Smooth muscle cell (in vitro differentiated cells): ENCODE results near the gene CEP250. TPM values are rescaled to one million over a fixed set of nuclear protein-coding genes. Genes with fewer than 3 reads are reported as not detected.

ENCODE experiments used
- DNase-seq: peaks from one replicate; lab custom pipeline; 2025; ENCODE audit not compliant: unreplicated experiment; lab: John Stamatoyannopoulos, UW
- H2AFZ ChIP-seq: fragments of 200-600 bp; sonication (generic); 2 replicates; pipeline ENCODE4 v1.6.0; 2016; ENCODE audit warnings: antibody characterized with exemption, low read depth, mild to moderate bottlenecking
- H3F3A ChIP-seq: fragments of 200-600 bp; sonication (generic); 2 replicates; pipeline ENCODE4 v1.6.0; 2017; ENCODE audit warnings: antibody characterized with exemption, low read depth
- H3K27ac ChIP-seq: fragments of 200-600 bp; sonication (generic); 2 replicates; pipeline ENCODE4 v1.5.1; 2016; ENCODE audit warnings: low read depth, mild to moderate bottlenecking
- H3K27me3 ChIP-seq: fragments of 200-600 bp; sonication (generic); 2 replicates; pipeline ENCODE4 v1.6.1; 2016; ENCODE audit warnings: low read depth, mild to moderate bottlenecking
- H3K36me3 ChIP-seq: fragments of 200-600 bp; sonication (generic); 2 replicates; pipeline ENCODE4 v1.5.1; 2016; ENCODE audit warnings: low read depth
- H3K4me1 ChIP-seq: fragments of 200-600 bp; sonication (generic); 2 replicates; pipeline ENCODE4 v1.5.1; 2016; ENCODE audit warnings: low read depth
- H3K4me2 ChIP-seq: fragments of 200-600 bp; sonication (generic); 2 replicates; pipeline ENCODE4 v1.6.0; 2016; ENCODE audit warnings: mild to moderate bottlenecking
- H3K4me3 ChIP-seq: fragments of 200-600 bp; sonication (generic); 2 replicates; pipeline ENCODE4 v1.5.1; 2016; ENCODE audit warnings: mild to moderate bottlenecking
- H3K79me2 ChIP-seq: fragments of 200-600 bp; sonication (generic); 2 replicates; pipeline ENCODE4 v1.6.0; 2016; ENCODE audit warnings: low read depth, mild to moderate bottlenecking
- H3K9ac ChIP-seq: fragments of 200-600 bp; sonication (generic); 2 replicates; pipeline ENCODE4 v1.6.0; 2016; ENCODE audit warnings: low read depth
- H3K9me3 ChIP-seq: fragments of 200-600 bp; sonication (generic); replicated peaks from 2 replicates; pipeline ENCODE4 v1.5.1; 2016; ENCODE audit warnings: low read depth
- H4K20me1 ChIP-seq: fragments of 200-600 bp; sonication (generic); 2 replicates; pipeline ENCODE4 v1.6.0; 2016; ENCODE audit warnings: low read depth
- WGBS: methylation state at CpG from one replicate; pipeline ENCODE4 v1.1.7; 2016; ENCODE audit warnings: low lambda C conversion rate; 5-methylcytosine and 5-hydroxymethylcytosine counted together
- polyA plus RNA-seq: library from polyadenylated mRNA; unstranded; fragments of >200 nt; fragmentation: Nextera tagmentation; extraction: Ambion mirVana; gene quantifications from 2 replicates; pipeline ENCODE4 v1.2.1, GENCODE V29; 2016
- total RNA-seq: library from RNA; depleted of rRNA; stranded (reverse); fragments of >200 nt; gene quantifications from 2 replicates; pipeline ENCODE4 v1.2.3, GENCODE V29; 2014
- TF ChIP-seq, protein P1 (sequence below): fragments of 200-600 bp; sonication (generic); IDR thresholded peaks from 2 replicates; pipeline ENCODE4 v1.5.1; 2017; ENCODE audit warnings: borderline replicate concordance, mild to moderate bottlenecking, antibody characterized with exemption; ENCODE audit not compliant: insufficient read depth, poor library complexity, severe bottlenecking

The CEP250 gene
- total and polyA plus RNA-seq, 2 experiments from 2014 or later = 16.0 to 22.1 TPM

DNA sequence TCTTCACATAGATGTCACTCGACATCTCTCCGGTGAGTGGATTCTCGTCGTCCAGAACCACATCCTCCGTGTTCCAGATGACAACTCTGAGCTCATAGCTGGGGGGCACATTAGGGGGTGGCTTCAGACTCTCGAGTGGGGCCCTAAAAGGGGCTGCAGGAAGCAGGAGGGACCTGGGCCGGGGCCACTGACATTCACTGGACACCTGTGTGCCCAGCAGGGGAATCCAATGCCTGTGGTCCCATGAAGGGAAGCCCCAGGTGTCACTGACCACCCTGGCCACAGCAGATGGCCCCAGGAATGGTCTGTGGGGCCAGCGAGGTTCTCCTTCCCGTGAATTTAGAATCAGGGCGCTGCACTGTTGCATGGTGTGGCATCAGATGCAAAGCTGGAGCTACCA is 105.1 kb downstream of the CEP250 start:
- Histone ChIP-seq H3K27me3 (no peaks in the 10 kb centered on the region), H3K9me3 (no peaks in the 10 kb centered on the region), H3K36me3 (no peaks in the 10 kb centered on the region), H3K79me2 (no peaks in the 10 kb centered on the region), H3K4me2 (no peak overlapping the region), H3F3A (no peaks in the 10 kb centered on the region), H3K27ac (no peak overlapping the region), H4K20me1 (no peaks in the 10 kb centered on the region), H3K4me1 (no peaks in the 10 kb centered on the region), H3K9ac (no peak overlapping the region), H2AFZ (no peak overlapping the region), H3K4me3 (no peak overlapping the region)
- TF ChIP-seq, protein P1, sequence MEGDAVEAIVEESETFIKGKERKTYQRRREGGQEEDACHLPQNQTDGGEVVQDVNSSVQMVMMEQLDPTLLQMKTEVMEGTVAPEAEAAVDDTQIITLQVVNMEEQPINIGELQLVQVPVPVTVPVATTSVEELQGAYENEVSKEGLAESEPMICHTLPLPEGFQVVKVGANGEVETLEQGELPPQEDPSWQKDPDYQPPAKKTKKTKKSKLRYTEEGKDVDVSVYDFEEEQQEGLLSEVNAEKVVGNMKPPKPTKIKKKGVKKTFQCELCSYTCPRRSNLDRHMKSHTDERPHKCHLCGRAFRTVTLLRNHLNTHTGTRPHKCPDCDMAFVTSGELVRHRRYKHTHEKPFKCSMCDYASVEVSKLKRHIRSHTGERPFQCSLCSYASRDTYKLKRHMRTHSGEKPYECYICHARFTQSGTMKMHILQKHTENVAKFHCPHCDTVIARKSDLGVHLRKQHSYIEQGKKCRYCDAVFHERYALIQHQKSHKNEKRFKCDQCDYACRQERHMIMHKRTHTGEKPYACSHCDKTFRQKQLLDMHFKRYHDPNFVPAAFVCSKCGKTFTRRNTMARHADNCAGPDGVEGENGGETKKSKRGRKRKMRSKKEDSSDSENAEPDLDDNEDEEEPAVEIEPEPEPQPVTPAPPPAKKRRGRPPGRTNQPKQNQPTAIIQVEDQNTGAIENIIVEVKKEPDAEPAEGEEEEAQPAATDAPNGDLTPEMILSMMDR = no peak
- 82% methylated on average over 10 of the region's 10 CpGs for WGBS
- DNase-seq = no peak

DNA sequence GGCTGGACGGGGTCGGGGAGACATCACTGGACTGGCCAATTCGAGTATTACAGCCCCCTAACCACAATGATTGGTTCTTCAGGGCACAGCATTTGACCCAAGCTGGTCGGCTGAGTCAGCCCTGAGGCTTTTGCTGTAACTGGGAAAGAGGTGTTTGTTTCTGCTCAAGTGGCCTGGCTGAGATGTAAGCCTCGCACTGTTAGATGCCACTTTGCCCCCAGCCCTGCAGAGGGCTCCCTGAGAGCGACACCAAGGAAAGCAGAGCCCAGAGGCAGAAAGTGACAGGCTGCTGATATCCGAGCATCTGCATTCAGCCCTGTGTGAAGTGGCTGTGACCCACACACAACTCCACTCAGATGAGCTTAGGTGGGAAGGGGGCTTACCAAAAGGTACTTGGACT is 105.9 kb downstream of the CEP250 start:
- WGBS = 16% methylated on average over 7 of the region's 7 CpGs
- TF ChIP-seq, protein P1 = peak; percentile 16
- no peaks in the 10 kb centered on the region for H4K20me1 ChIP-seq

DNA sequence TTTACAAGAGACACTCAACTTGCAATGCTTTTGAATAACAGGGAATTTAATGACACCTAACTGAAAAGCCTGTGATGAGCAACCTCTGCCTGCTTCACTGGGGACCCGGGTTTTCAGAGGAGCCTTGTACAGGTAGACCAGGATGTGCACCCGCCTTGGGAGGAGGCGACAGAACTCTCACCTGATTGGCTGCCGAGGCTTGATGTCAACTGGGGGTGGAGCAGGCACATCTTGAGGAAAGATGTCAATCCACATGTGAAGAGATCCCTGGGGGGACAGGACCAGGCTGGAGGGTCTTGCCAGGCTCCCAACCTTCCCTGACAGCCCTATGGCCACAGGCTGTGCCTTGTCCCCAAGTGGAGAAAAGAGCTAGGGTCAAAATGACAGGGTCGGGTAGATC is 106.3 kb downstream of the CEP250 start:
- Histone ChIP-seq H3F3A (no peaks in the 10 kb centered on the region), H3K4me1 (no peaks in the 10 kb centered on the region), H3K4me3 (no peak overlapping the region), H3K9me3 (no peaks in the 10 kb centered on the region), H3K36me3 (no peaks in the 10 kb centered on the region), H3K79me2 (no peaks in the 10 kb centered on the region), H2AFZ (no peak overlapping the region), H3K27me3 (no peaks in the 10 kb centered on the region), H3K27ac (no peak overlapping the region), H3K4me2 (no peak overlapping the region), H4K20me1 (no peaks in the 10 kb centered on the region), H3K9ac (no peak overlapping the region)
- TF ChIP-seq, protein P1 = no peak
- no peak for DNase-seq
- WGBS = 81% methylated on average over 5 of the region's 5 CpGs

More for the DNA sequence above, 105.9 kb downstream of the CEP250 start:
- Histone ChIP-seq H3F3A (no peaks in the 10 kb centered on the region), H3K27me3 (no peaks in the 10 kb centered on the region), H3K4me1 (no peaks in the 10 kb centered on the region), H3K4me2 (no peak overlapping the region), H3K9ac (no peak overlapping the region), H3K36me3 (no peaks in the 10 kb centered on the region), H2AFZ (no peak overlapping the region), H3K79me2 (no peaks in the 10 kb centered on the region), H3K27ac (no peak overlapping the region), H3K9me3 (no peaks in the 10 kb centered on the region), H3K4me3 (no peak overlapping the region)
- no peak for DNase-seq

DNA sequence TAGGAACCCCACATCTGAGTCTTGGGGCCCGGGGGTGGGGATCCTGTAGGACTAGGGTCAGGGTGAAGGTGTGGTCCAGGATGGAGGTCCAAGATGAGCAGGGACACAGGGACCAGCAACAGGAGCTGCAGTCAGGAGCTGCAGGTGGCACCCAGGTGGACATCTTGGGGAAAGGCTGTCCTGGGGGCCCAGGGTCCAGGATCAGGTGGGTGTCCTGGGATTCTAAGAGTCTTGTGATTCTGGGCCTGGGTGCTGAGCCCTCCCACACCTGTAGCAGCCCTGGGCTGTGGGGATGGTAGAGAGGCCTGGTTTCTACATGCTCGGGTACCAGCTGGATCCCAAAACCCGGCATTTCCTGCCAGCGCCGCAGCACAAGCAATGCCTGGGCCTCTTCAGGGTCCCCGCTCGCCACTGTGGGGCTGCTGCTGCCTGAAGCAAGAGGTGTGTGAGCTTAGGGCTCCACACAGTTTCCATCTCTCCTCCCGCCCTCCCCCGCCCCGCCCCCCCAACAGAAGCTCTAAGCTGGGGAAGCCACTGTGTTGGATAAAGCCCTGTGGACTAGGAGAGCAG is 107.2 kb downstream of the CEP250 start:
- H3K79me2 ChIP-seq = no peaks in the 10 kb centered on the region
- no peaks in the 10 kb centered on the region for H4K20me1 ChIP-seq
- no peaks in the 10 kb centered on the region for H3K9me3 ChIP-seq
- H3K4me2 ChIP-seq = no peak overlapping the region
- H3K27ac ChIP-seq = no peak overlapping the region
- no peak for DNase-seq
- WGBS = 82% methylated on average over 7 of the region's 10 CpGs
- no peaks in the 10 kb centered on the region for H3F3A ChIP-seq
- no peak overlapping the region for H3K4me3 ChIP-seq
- no peaks in the 10 kb centered on the region for H3K4me1 ChIP-seq
- H3K9ac ChIP-seq = no peak overlapping the region
- TF ChIP-seq, protein P1 = no peak
- no peak overlapping the region for H2AFZ ChIP-seq
- no peaks in the 10 kb centered on the region for H3K36me3 ChIP-seq
- H3K27me3 ChIP-seq = no peaks in the 10 kb centered on the region
